Measurements from ENCODE around the gene NT5DC1. TPM values are rescaled to one million over a fixed set of nuclear protein-coding genes. Genes with fewer than 3 reads are reported as not detected.

NT5DC1 gene
- total RNA-seq, 1 donor from 2014 or later: 29.7 TPM

- no peak for DNase-seq (ENCODE audit: low read depth)
- Mint-ChIP-seq H3K4me3 (ENCODE audit: unreplicated experiment) (no peak overlapping the region), H3K4me1 (ENCODE audit: low read depth, unreplicated experiment) (peaks cover 15% of the 10 kb centered on the region), H3K27me3 (ENCODE audit: low read depth, unreplicated experiment) (no peaks in the 10 kb centered on the region), H3K27ac (ENCODE audit: unreplicated experiment) (no peak overlapping the region), H3K36me3 (ENCODE audit: low read depth, unreplicated experiment) (peaks cover 3% of the 10 kb centered on the region), H3K9me3 (ENCODE audit: unreplicated experiment) (peaks cover 2% of the 10 kb centered on the region)
- H3K9me3 ChIP-seq (ENCODE audit: insufficient read depth, low read depth, low read length): no peaks in the 10 kb centered on the region
- H3K79me2 ChIP-seq (ENCODE audit: insufficient read depth, low read length): peaks cover 49% of the 10 kb centered on the region
- TF ChIP-seq EZH2 (IDR thresholded peaks at IDR 0.05; ENCODE audit: insufficient read depth, low read length): no peak
- no peak for TF ChIP-seq CTCF (IDR thresholded peaks at IDR 0.05; ENCODE audit: insufficient read depth, low read depth, low read length)
- H3K36me3 ChIP-seq (ENCODE audit: insufficient read depth, low read length): no peaks in the 10 kb centered on the region
- H4K20me1 ChIP-seq (ENCODE audit: insufficient read depth, low read length): peaks cover 4% of the 10 kb centered on the region
- H3K4me3 ChIP-seq (ENCODE audit: insufficient read depth, low read depth, low read length): peak overlapping the region; percentile 91
- H3K4me2 ChIP-seq (ENCODE audit: low read length): peak overlapping the region; percentile 85
- H2AFZ ChIP-seq (ENCODE audit: low read depth, low read length): peak overlapping the region; percentile 22
- peak overlapping the region; percentile 98 for H3K27ac ChIP-seq (ENCODE audit: low read depth, low read length)
- peak overlapping the region; percentile 96 for H3K9ac ChIP-seq (ENCODE audit: low read length)
- H3K4me1 ChIP-seq (ENCODE audit: insufficient read depth, low read length): peaks cover 36% of the 10 kb centered on the region
- H3K27me3 ChIP-seq (ENCODE audit: insufficient read depth, low read length): no peaks in the 10 kb centered on the region
- FAIRE-seq: no peak
These were observed 154.7 kb downstream of the NT5DC1 start for GRCh38 chr6:116255246-116255800.

DNA sequence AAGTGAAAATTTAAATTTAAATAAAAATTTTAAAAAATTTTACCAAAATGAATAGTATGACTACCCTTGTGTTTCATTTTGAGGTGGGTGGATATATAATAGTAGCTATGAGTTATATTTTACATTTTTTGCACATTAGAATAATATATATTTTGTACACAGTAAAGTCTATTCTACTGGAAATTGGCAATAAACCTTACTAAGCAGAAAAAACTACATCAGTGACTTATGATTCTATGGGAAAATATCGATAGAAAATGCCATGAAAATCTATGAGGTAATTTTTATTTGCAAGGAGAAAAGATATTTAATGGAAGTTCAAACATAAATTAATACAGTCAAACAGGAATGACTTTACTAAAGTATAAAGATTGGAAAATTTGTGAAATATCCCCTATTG, 156.0 kb downstream of the NT5DC1 start:
- Histone ChIP-seq H3K27ac (ENCODE audit: low read depth, low read length) (no peak overlapping the region), H2AFZ (ENCODE audit: low read depth, low read length) (no peak overlapping the region), H4K20me1 (ENCODE audit: insufficient read depth, low read length) (no peaks in the 10 kb centered on the region), H3K9me3 (ENCODE audit: insufficient read depth, low read depth, low read length) (no peaks in the 10 kb centered on the region), H3K4me2 (ENCODE audit: low read length) (no peak overlapping the region), H3K4me1 (ENCODE audit: insufficient read depth, low read length) (peaks cover 26% of the 10 kb centered on the region), H3K9ac (ENCODE audit: low read length) (no peak overlapping the region), H3K79me2 (ENCODE audit: insufficient read depth, low read length) (peaks cover 36% of the 10 kb centered on the region), H3K36me3 (ENCODE audit: insufficient read depth, low read length) (no peaks in the 10 kb centered on the region), H3K4me3 (ENCODE audit: insufficient read depth, low read depth, low read length) (no peak overlapping the region), H3K27me3 (ENCODE audit: insufficient read depth, low read length) (no peaks in the 10 kb centered on the region)
- no peak overlapping the region for H3K27ac Mint-ChIP-seq (ENCODE audit: unreplicated experiment)
- no peak overlapping the region for H3K4me3 Mint-ChIP-seq (ENCODE audit: unreplicated experiment)
- H3K4me1 Mint-ChIP-seq (ENCODE audit: low read depth, unreplicated experiment): peaks cover 7% of the 10 kb centered on the region
- no peaks in the 10 kb centered on the region for H3K27me3 Mint-ChIP-seq (ENCODE audit: low read depth, unreplicated experiment)
- FAIRE-seq (no peak), DNase-seq (ENCODE audit: low read depth) (no peak)
- peaks cover 3% of the 10 kb centered on the region for H3K9me3 Mint-ChIP-seq (ENCODE audit: unreplicated experiment)
- TF ChIP-seq EZH2 (IDR thresholded peaks at IDR 0.05; ENCODE audit: insufficient read depth, low read length) (no peak), CTCF (IDR thresholded peaks at IDR 0.05; ENCODE audit: insufficient read depth, low read depth, low read length) (no peak)
- peaks cover 3% of the 10 kb centered on the region for H3K36me3 Mint-ChIP-seq (ENCODE audit: low read depth, unreplicated experiment)

DNA sequence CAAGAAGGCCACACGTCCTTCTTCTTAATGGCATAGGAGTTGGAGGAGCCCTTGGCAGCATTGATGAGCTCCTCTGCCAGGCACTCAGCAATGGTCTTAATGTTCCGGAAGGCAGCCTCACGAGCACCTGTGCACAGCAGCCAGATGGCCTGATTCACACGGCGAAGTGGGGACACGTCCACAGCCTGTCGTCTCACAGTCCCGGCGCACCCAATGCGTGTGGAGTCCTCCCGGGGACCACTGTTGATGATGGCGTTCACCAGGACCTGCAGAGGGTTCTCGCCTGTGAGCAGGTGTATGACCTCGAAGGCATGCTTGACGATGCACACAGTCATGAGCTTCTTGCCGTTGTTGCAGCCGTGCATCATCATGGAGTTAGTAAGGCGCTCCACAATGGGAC, 157.9 kb downstream of the NT5DC1 start:
- Histone ChIP-seq H2AFZ (ENCODE audit: low read depth, low read length) (no peak overlapping the region), H3K79me2 (ENCODE audit: insufficient read depth, low read length) (peaks cover 18% of the 10 kb centered on the region), H3K4me2 (ENCODE audit: low read length) (no peak overlapping the region), H3K9me3 (ENCODE audit: insufficient read depth, low read depth, low read length) (peaks cover 2% of the 10 kb centered on the region), H3K27me3 (ENCODE audit: insufficient read depth, low read length) (no peaks in the 10 kb centered on the region), H3K36me3 (ENCODE audit: insufficient read depth, low read length) (no peaks in the 10 kb centered on the region), H3K4me3 (ENCODE audit: insufficient read depth, low read depth, low read length) (no peak overlapping the region), H3K27ac (ENCODE audit: low read depth, low read length) (no peak overlapping the region), H4K20me1 (ENCODE audit: insufficient read depth, low read length) (no peaks in the 10 kb centered on the region), H3K9ac (ENCODE audit: low read length) (no peak overlapping the region), H3K4me1 (ENCODE audit: insufficient read depth, low read length) (peaks cover 11% of the 10 kb centered on the region)
- no peak overlapping the region for H3K27ac Mint-ChIP-seq (ENCODE audit: unreplicated experiment)
- H3K36me3 Mint-ChIP-seq (ENCODE audit: low read depth, unreplicated experiment): peaks cover 10% of the 10 kb centered on the region
- H3K27me3 Mint-ChIP-seq (ENCODE audit: low read depth, unreplicated experiment): no peaks in the 10 kb centered on the region
- DNase-seq (ENCODE audit: low read depth) (no peak), FAIRE-seq (no peak)
- H3K4me3 Mint-ChIP-seq (ENCODE audit: unreplicated experiment): no peak overlapping the region
- TF ChIP-seq CTCF (IDR thresholded peaks at IDR 0.05; ENCODE audit: insufficient read depth, low read depth, low read length) (no peak), EZH2 (IDR thresholded peaks at IDR 0.05; ENCODE audit: insufficient read depth, low read length) (no peak)
- H3K4me1 Mint-ChIP-seq (ENCODE audit: low read depth, unreplicated experiment): no peaks in the 10 kb centered on the region
- H3K9me3 Mint-ChIP-seq (ENCODE audit: unreplicated experiment): peaks cover 15% of the 10 kb centered on the region

Measured in astrocyte (in vitro differentiated cells and primary cell).